RWPE1 (cell line): ENCODE results near the gene C1QC.

Experiments
- CTCF ChIA-PET: fragments of 350-600 bp; sonication (Branson Sonifier 250); formaldehyde crosslinking; extraction: SDS; loops from one replicate; lab custom pipeline; 2021; lab: Yijun Ruan, JAX
- POLR2A ChIA-PET: fragments of 400-600 bp; formaldehyde crosslinking; extraction: SDS; loops from one replicate; lab custom pipeline; 2020; ENCODE audit warnings: antibody characterized with exemption; ENCODE audit not compliant: low non-redundant PET; lab: Yijun Ruan, JAX
- DNase-seq: peaks from one replicate; pipeline ENCODE4 v3.0.0; 2012; ENCODE audit warnings: low spot score
- H3K27ac ChIP-seq: fragments of 450-650 bp; 2 replicates; pipeline ENCODE4 v1.5.1; 2017
- CTCF ChIP-seq: fragments of 450-650 bp; conservative IDR thresholded peaks from 2 replicates; pipeline ENCODE4 v1.5.1; 2017; ENCODE audit warnings: low read depth, mild to moderate bottlenecking

C1QC gene

GRCh38 chr1:22677931-22678896, 34.8 kb downstream of the C1QC start:
- H3K27ac ChIP-seq = no peak overlapping the region
- no peak for DNase-seq
- TF ChIP-seq CTCF = no peak
- POLR2A ChIA-PET = no interaction called here
- CTCF ChIA-PET = interaction anchor here (0.6 kb wide), 1 partner anchor 252 kb away, joined by 3 read pairs; no protein-coding TSS in a partner anchor

GRCh38 chr1:22680726-22681125, 37.3 kb downstream of the C1QC start:
- no peak for TF ChIP-seq CTCF
- H3K27ac ChIP-seq = no peak overlapping the region
- ChIA-PET POLR2A (no interaction called here), CTCF (interaction anchor here (0.6 kb wide), 1 partner anchor 246 kb away, joined by 3 read pairs; no protein-coding TSS in a partner anchor)
- no peak for DNase-seq

DNA sequence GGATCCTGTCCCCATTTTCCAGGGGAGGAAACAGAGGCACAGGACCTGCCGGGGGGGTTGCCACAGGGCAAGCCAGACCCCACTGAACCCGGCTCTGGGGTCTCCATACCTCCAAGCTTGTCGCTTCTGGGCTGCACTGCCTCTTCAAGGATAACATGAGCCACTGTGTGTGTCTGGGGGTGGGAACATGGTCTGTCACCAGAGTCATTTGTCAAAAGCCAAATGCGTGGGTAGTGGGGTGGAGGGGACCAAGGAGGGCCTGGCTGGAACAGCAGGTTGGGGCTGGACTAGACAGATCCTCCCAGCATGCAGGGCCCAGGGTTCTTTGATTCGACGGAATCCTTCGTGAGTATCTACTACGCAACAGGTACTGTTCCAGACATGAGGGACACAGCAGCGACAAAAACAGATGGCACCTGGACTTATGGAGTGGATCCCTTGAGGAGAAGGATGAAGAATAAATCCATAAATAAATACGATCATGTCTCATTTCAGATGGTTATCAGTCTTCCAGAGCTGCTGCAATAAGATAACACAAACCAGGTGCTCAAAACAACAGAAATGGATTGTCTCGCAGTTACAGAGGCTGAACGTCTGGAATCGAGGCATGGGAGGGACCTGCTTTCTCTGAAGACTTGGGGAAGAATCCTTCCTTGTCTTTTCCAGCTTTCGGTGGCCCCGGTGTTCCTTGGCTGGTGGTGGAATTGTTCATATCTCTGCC, 38.3 kb downstream of the C1QC start:
- no peak for TF ChIP-seq CTCF
- no peak for DNase-seq
- CTCF ChIA-PET = no interaction called here
- POLR2A ChIA-PET = no interaction called here
- no peak overlapping the region for H3K27ac ChIP-seq

DNA sequence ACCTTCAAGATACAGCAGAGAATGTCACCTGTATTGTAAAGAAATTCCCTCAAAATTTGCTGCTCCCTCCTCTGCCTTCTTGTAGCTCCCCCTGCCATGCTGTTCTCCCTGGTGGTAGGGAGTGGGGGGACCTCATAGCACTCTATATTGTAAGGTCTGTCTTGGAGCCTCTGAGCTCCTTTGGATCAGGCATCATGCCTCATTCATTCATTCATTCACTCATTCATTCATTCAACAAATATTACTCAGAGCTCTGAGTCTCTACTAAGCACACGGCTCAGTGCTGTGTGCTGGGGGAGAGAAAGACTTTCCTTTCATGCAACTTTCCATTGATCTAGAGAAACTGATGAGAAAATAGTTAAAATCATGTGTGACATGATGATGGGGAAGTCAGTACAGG, 40.1 kb downstream of the C1QC start:
- DNase-seq = no peak
- POLR2A ChIA-PET = no interaction called here
- no peak overlapping the region for H3K27ac ChIP-seq
- CTCF ChIA-PET = interaction anchor here (0.8 kb wide), 1 partner anchor 59 kb away, joined by 3 read pairs; no protein-coding TSS in a partner anchor
- no peak for TF ChIP-seq CTCF

- no peak for DNase-seq
- no peak for TF ChIP-seq CTCF
- POLR2A ChIA-PET = no interaction called here
- no peak overlapping the region for H3K27ac ChIP-seq
- CTCF ChIA-PET = interaction anchor here (0.5 to 0.7 kb wide), 2 partner anchors 24 to 204 kb away, joined by 3 to 4 read pairs; no protein-coding TSS in a partner anchor
Measured at GRCh38 chr1:22685591-22686059, 42.2 kb downstream of the C1QC start.

DNA sequence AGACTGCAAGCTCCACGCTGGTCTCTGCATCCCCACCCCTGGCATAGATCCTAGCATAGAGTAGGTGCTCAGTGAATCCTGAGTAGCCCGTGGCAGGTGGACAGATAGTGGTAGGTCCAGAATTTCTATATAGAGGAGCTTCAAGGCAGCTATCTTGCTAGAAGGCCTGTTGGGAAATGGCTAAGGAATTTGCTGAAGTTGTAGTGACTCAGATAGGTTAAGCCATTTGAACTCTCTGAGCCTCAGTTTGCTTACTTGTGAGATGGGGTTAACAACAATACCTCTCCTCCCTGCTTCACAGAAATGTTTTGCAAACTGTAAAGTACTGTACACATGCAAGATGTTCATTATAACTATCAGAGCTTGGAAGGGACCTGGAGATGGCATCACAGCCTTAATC, 43.8 kb downstream of the C1QC start:
- TF ChIP-seq CTCF = no peak
- POLR2A ChIA-PET = no interaction called here
- CTCF ChIA-PET = interaction anchor here (0.5 to 0.7 kb wide), 2 partner anchors 14 to 33 kb away, joined by 3 to 8 read pairs; no protein-coding TSS in a partner anchor
- DNase-seq = no peak
- no peak overlapping the region for H3K27ac ChIP-seq
